Omental fat pad (tissue), 4 donors: ENCODE measurements around the gene FOXP1. TPM values are rescaled to one million over a fixed set of nuclear protein-coding genes. Genes with fewer than 3 reads are reported as not detected.

Source experiments
- ATAC-seq: fragments of 150-250 bp; one replicate; pipeline ENCODE4 v1.9.1; 2016; ENCODE audit warnings: mild to moderate bottlenecking, moderate library complexity; ENCODE audit not compliant: low FRiP score
- DNase-seq: peaks from one replicate; pipeline ENCODE4 v3.0.0-alpha.2; 2019; ENCODE audit warnings: low spot score
- CTCF ChIP-seq, 3 donors: fragments of 450-650 bp; IDR thresholded peaks; one replicate each; pipeline ENCODE4 v1.5.1; 2016 to 2017; ENCODE audit warnings: antibody characterized with exemption in 3 of 3, mild to moderate bottlenecking in 3 of 3, moderate library complexity in 2 of 3
- total RNA-seq, 4 donors: library from RNA; depleted of rRNA; stranded (reverse); fragments of >200 nt; gene quantifications; one replicate each; pipeline ENCODE4 v1.1.0, GENCODE V29; 2016

The FOXP1 gene
- total RNA-seq, 4 donors from 2014 or later: 72.4 to 128 (median 76.7) TPM

- ATAC-seq: no peak
- TF ChIP-seq CTCF (IDR thresholded peaks at IDR 0.05): no peak
- DNase-seq: no peak
Observed at GRCh38 chr3:71584394-71585011, 975 bp upstream of the FOXP1 start.

GRCh38 chr3:71582612-71583565, 639 bp downstream of the FOXP1 start:
- DNase-seq (no peak), ATAC-seq (peak; percentile 32)
- no peak for TF ChIP-seq CTCF (IDR thresholded peaks at IDR 0.05)

- DNase-seq: no peak
- peak; percentile 12 for ATAC-seq
- no peak for TF ChIP-seq CTCF (IDR thresholded peaks at IDR 0.05)
Observed at GRCh38 chr3:71582036-71582611, 1.4 kb downstream of the FOXP1 start.

GRCh38 chr3:71581457-71582035, 2.0 kb downstream of the FOXP1 start:
- DNase-seq (no peak), ATAC-seq (no peak)
- no peak for TF ChIP-seq CTCF (IDR thresholded peaks at IDR 0.05)

- DNase-seq (no peak), ATAC-seq (no peak)
- TF ChIP-seq CTCF (IDR thresholded peaks at IDR 0.05): no peak
Observed at GRCh38 chr3:71580636-71581456, 2.7 kb downstream of the FOXP1 start.

- no peak for TF ChIP-seq CTCF (IDR thresholded peaks at IDR 0.05)
- ATAC-seq (no peak), DNase-seq (no peak)
Observed at GRCh38 chr3:71579935-71580406, 3.6 kb downstream of the FOXP1 start.
